Naive B cell (primary cell): ENCODE results near the gene MRTFA. TPM values are rescaled to one million over a fixed set of nuclear protein-coding genes. Genes with fewer than 3 reads are reported as not detected.
"Not testable (repeated sequence)": the region's sequence is repeated elsewhere in the genome, so short reads cannot be mapped to it uniquely, and the experiment has no call there.

Source experiments
- ATAC-seq, 2 donors: fragments of 150-1000 bp; cut with Tn5 transposase; 2 replicates each; pipeline ENCODE4 v1.10.0; 2021; ENCODE audit warnings: low read depth in 2 of 2, mild to moderate bottlenecking in 2 of 2, moderate library complexity in 2 of 2
- DNase-seq: peaks from one replicate; pipeline ENCODE4 v3.0.0; 2022
- H3K27ac Mint-ChIP-seq, 6 donors: one replicate each; pipeline ENCODE4 v1.8.0; 2020 to 2022; ENCODE audit warnings: mild to moderate bottlenecking in 6 of 6, mixed read lengths in 6 of 6, moderate library complexity in 5 of 6, inconsistent platforms in 2 of 6
- H3K27me3 Mint-ChIP-seq, 3 donors: one replicate each; pipeline ENCODE4 v1.8.0; 2021 to 2022; ENCODE audit warnings: mixed read lengths in 3 of 3, mild to moderate bottlenecking in 1 of 3
- H3K36me3 Mint-ChIP-seq, 2 donors: one replicate each; pipeline ENCODE4 v1.8.0; 2020 to 2022; ENCODE audit warnings: mixed read lengths in 2 of 2, inconsistent platforms in 1 of 2, mild to moderate bottlenecking in 1 of 2
- H3K4me1 Mint-ChIP-seq, 3 donors: one replicate each; pipeline ENCODE4 v1.8.0; 2020 to 2022; ENCODE audit warnings: mixed read lengths in 3 of 3, inconsistent platforms in 1 of 3, mild to moderate bottlenecking in 1 of 3, moderate library complexity in 1 of 3
- H3K4me3 Mint-ChIP-seq, 8 donors: one replicate each; pipeline ENCODE4 v1.8.0; 2020 to 2022; ENCODE audit warnings: mild to moderate bottlenecking in 8 of 8, mixed read lengths in 8 of 8, moderate library complexity in 8 of 8, inconsistent platforms in 2 of 8
- H3K9me3 Mint-ChIP-seq, 7 donors: one replicate each; pipeline ENCODE4 v1.8.0; 2020 to 2022; ENCODE audit warnings: mixed read lengths in 7 of 7, mild to moderate bottlenecking in 5 of 7, inconsistent platforms in 2 of 7, moderate library complexity in 1 of 7
- polyA plus RNA-seq, 6 donors: library from polyadenylated mRNA; unstranded; fragments of 300-500 nt; fragmentation: Illumina TruSeq; gene quantifications; one replicate each; pipeline ENCODE4 v1.2.3, GENCODE V29; 2021; ENCODE audit warnings: low read depth in 6 of 6

MRTFA gene
- polyA plus RNA-seq, 6 donors from 2014 or later, result 4.6 to 24.6 (median 14.2) TPM

- H3K36me3 Mint-ChIP-seq, result no peaks in the 10 kb centered on the region
- H3K27me3 Mint-ChIP-seq, result no peaks in the 10 kb centered on the region
- peak overlapping the region in 5 of 6 donors; percentile 42 to 95 (median 81) for H3K27ac Mint-ChIP-seq
- peak overlapping the region in 4 of 8 donors; percentile 3 to 70 (median 23) for H3K4me3 Mint-ChIP-seq
- ATAC-seq (no peak), DNase-seq (no peak)
- no peaks in the 10 kb centered on the region for H3K9me3 Mint-ChIP-seq
- peaks cover 51 to 78% (median 64%) of the 10 kb centered on the region in 3 donors for H3K4me1 Mint-ChIP-seq
These were observed 41.6 kb downstream of the MRTFA start for GRCh38 chr22:40594924-40595323.

GRCh38 chr22:40594346-40594745, 42.2 kb downstream of the MRTFA start:
- no peaks in the 10 kb centered on the region for H3K9me3 Mint-ChIP-seq
- H3K27ac Mint-ChIP-seq, result peak overlapping the region; percentile 24 to 95 (median 68)
- H3K27me3 Mint-ChIP-seq, result no peaks in the 10 kb centered on the region
- no peaks in the 10 kb centered on the region for H3K36me3 Mint-ChIP-seq
- peaks cover 51 to 74% (median 59%) of the 10 kb centered on the region in 3 donors for H3K4me1 Mint-ChIP-seq
- ATAC-seq, result no peak
- no peak for DNase-seq
- H3K4me3 Mint-ChIP-seq, result peak overlapping the region in 3 of 8 donors; percentile 13 to 70 (median 52)

- no peaks in the 10 kb centered on the region for H3K9me3 Mint-ChIP-seq
- ATAC-seq, result peak; percentile 35 to 50
- peaks cover 54 to 70% (median 56%) of the 10 kb centered on the region in 3 donors for H3K4me1 Mint-ChIP-seq
- H3K36me3 Mint-ChIP-seq, result no peaks in the 10 kb centered on the region
- DNase-seq, result no peak
- H3K27me3 Mint-ChIP-seq, result no peaks in the 10 kb centered on the region
- H3K27ac Mint-ChIP-seq, result peak overlapping the region; percentile 75 to 99 (median 86)
- H3K4me3 Mint-ChIP-seq, result peak overlapping the region in 7 of 8 donors; percentile 13 to 70 (median 36)
These were observed 42.9 kb downstream of the MRTFA start for GRCh38 chr22:40593460-40594273.

GRCh38 chr22:40592352-40593113, 44.0 kb downstream of the MRTFA start:
- peak overlapping the region; percentile 5 to 80 (median 60) for H3K4me3 Mint-ChIP-seq

DNA sequence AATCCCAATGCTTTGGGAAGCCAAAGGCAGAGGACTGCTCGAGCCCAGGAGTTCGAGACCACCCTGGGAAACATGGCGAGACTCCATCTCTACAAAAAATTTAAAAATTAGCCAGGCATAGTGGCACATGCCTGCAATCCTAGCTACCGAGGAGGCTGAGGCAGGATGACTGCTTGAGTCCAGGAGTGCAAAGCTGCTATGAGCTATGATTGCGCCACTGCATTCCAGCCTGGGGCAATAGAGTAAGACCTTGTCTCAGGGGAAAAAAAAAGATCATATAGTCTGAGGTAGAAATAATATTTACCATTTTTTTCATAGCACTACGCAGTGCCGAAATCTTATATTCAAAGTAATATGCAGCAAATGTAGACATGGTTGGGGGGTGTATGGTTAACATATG, 47.8 kb downstream of the MRTFA start:
- DNase-seq (no peak), ATAC-seq (no peak)
- H3K4me3 Mint-ChIP-seq, result no peak overlapping the region
- H3K27ac Mint-ChIP-seq, result no peak overlapping the region
- peaks cover 30 to 34% (median 33%) of the 10 kb centered on the region in 3 donors for H3K4me1 Mint-ChIP-seq
- peaks cover 5 to 7% of the 10 kb centered on the region in 2 donors for H3K36me3 Mint-ChIP-seq
- no peaks in the 10 kb centered on the region for H3K9me3 Mint-ChIP-seq
- no peaks in the 10 kb centered on the region for H3K27me3 Mint-ChIP-seq

More at GRCh38 chr22:40592352-40593113, 44.0 kb downstream of the MRTFA start:
- Mint-ChIP-seq H3K4me1 (peaks cover 50 to 68% (median 60%) of the 10 kb centered on the region in 3 donors), H3K36me3 (no peaks in the 10 kb centered on the region), H3K27ac (peak overlapping the region; percentile 75 to 99 (median 86)), H3K9me3 (no peaks in the 10 kb centered on the region), H3K27me3 (no peaks in the 10 kb centered on the region)
- DNase-seq (no peak), ATAC-seq (peak; percentile 75 to 82)

DNA sequence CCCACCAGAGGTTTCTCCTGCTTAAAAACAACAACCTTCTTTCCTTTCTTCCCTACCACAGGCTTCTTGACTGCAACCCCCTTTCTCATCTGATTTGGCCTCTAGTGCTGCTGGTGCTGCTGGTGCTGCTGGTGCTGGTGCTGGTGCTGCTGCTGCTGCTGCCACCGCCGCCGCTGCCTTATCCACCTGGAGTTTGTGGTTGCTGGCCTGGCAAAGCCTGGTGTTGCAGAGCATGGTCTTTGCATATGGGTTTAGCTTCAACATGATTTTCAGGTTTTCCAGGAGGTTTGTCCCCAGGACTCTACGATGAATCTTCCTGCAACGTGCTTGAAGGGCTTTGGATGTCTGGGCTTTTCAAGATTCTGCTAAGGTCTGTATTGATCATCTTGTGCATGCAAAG, 49.7 kb downstream of the MRTFA start:
- Mint-ChIP-seq H3K4me1 (peaks cover 17 to 24% (median 21%) of the 10 kb centered on the region in 3 donors), H3K27me3 (no peaks in the 10 kb centered on the region), H3K4me3 (no peak overlapping the region), H3K9me3 (no peaks in the 10 kb centered on the region), H3K27ac (no peak overlapping the region), H3K36me3 (peaks cover 5 to 7% of the 10 kb centered on the region in 2 donors)
- DNase-seq (no peak), ATAC-seq (no peak)

GRCh38 chr22:40585310-40585751, 51.2 kb downstream of the MRTFA start:
- Mint-ChIP-seq H3K36me3 (peaks cover 5 to 7% of the 10 kb centered on the region in 2 donors), H3K4me3 (peak overlapping the region in 1 of 8 donors; percentile 30), H3K9me3 (no peaks in the 10 kb centered on the region), H3K4me1 (peaks cover 9 to 17% (median 15%) of the 10 kb centered on the region in 3 donors), H3K27me3 (no peaks in the 10 kb centered on the region), H3K27ac (peak overlapping the region in 2 of 6 donors; percentile 1 to 16)
- no peak for DNase-seq
- no peak for ATAC-seq

DNA sequence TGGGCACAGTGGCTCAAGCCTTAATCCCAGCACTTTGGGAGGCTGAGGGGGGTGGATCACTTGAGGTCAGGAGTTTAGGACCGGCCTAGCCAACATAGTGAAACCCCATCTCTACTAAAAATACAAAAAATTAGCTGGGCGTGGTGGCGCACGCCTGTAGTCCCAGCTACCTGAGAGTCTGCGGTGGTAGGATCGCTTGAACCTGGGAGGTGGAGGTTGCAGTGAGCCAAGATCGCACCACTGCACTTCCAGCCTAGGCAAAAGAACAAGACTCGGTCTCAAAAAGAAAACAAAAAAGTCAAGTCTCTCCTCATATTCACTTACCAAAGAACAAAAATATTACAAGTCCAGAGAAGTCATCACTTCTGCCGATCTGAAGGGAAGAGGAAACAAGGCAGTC, 51.8 kb downstream of the MRTFA start:
- ATAC-seq, H3K9me3 Mint-ChIP-seq, H3K36me3 Mint-ChIP-seq, H3K4me3 Mint-ChIP-seq, DNase-seq, H3K27me3 Mint-ChIP-seq: not testable (repeated sequence)
- Mint-ChIP-seq H3K4me1 (peaks cover 9 to 15% (median 13%) of the 10 kb centered on the region in 3 donors), H3K27ac (peak overlapping the region in 2 of 6 donors; percentile 18 to 28)

- Mint-ChIP-seq H3K36me3 (peaks cover 5 to 7% of the 10 kb centered on the region in 2 donors), H3K27me3 (no peaks in the 10 kb centered on the region), H3K4me3 (no peak overlapping the region), H3K9me3 (no peaks in the 10 kb centered on the region), H3K27ac (no peak overlapping the region), H3K4me1 (peaks cover 10 to 18% (median 12%) of the 10 kb centered on the region in 3 donors)
- no peak for ATAC-seq
- DNase-seq, result no peak
These were observed 53.3 kb downstream of the MRTFA start for GRCh38 chr22:40583053-40583741.

- peak overlapping the region in 1 of 6 donors; percentile 3 for H3K27ac Mint-ChIP-seq
- H3K27me3 Mint-ChIP-seq, result no peaks in the 10 kb centered on the region
- peaks cover 10 to 18% (median 12%) of the 10 kb centered on the region in 3 donors for H3K4me1 Mint-ChIP-seq
- ATAC-seq (no peak), DNase-seq (no peak)
- peaks cover 5% of the 10 kb centered on the region in 2 donors for H3K36me3 Mint-ChIP-seq
- no peak overlapping the region for H3K4me3 Mint-ChIP-seq
- no peaks in the 10 kb centered on the region for H3K9me3 Mint-ChIP-seq
These were observed 54.5 kb downstream of the MRTFA start for GRCh38 chr22:40582063-40582462.

DNA sequence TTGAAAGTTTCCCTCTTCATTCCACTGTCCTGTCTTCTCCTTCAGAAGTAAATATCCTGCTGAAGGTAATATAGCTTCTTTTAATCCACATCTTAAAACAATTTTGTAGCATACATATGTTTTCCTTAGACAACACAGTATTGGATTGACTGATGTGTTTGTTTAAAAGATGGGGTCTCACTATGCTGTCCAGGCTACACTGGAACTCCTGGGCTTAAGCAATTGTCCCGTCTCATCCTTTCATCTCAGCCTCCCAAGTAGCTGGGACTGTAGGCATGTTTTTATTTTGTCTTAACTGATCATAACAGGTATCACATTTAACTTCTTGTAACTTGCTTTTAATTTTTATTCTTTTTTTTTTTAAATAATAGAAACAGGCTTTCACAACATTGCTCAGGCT, 55.9 kb downstream of the MRTFA start:
- no peak overlapping the region for H3K27ac Mint-ChIP-seq
- H3K4me1 Mint-ChIP-seq, result peaks cover 8 to 16% (median 12%) of the 10 kb centered on the region in 3 donors
- H3K36me3 Mint-ChIP-seq, result peaks cover 0 to 5% of the 10 kb centered on the region in 2 donors
- ATAC-seq (no peak), DNase-seq (no peak)
- H3K4me3 Mint-ChIP-seq, result no peak overlapping the region
- H3K9me3 Mint-ChIP-seq, result no peaks in the 10 kb centered on the region
- no peaks in the 10 kb centered on the region for H3K27me3 Mint-ChIP-seq

DNA sequence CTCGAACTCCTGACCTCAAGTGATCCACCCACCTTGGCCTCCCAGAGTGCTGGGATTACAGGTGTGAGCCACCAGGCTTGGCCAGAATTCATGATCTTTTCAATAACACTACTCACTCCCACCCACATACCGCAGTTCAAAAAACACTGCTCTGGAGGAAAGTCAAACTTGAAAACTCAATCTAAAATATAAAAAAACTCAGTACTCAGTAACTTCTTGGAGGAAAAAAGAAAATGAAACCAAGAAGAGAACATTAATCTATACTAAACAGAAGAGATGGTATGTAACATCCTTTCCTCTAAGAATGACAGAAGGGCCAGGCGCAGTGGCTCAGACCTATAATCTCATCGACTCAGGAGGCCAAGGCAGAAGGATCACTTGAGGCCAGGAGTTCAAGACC, 58.3 kb downstream of the MRTFA start:
- H3K9me3 Mint-ChIP-seq, result no peaks in the 10 kb centered on the region
- no peaks in the 10 kb centered on the region for H3K27me3 Mint-ChIP-seq
- no peak for DNase-seq
- H3K4me1 Mint-ChIP-seq, result peaks cover 4 to 12% (median 7%) of the 10 kb centered on the region in 3 donors
- no peak for ATAC-seq
- H3K27ac Mint-ChIP-seq, result peak overlapping the region in 1 of 6 donors; percentile 67
- peak overlapping the region in 1 of 8 donors; percentile 63 for H3K4me3 Mint-ChIP-seq
- H3K36me3 Mint-ChIP-seq, result no peaks in the 10 kb centered on the region

GRCh38 chr22:40572976-40573375, 63.5 kb downstream of the MRTFA start:
- H3K36me3 Mint-ChIP-seq, result peaks cover 0 to 18% of the 10 kb centered on the region in 2 donors
- no peak for ATAC-seq
- no peak overlapping the region for H3K4me3 Mint-ChIP-seq
- peak overlapping the region in 2 of 6 donors; percentile 29 to 32 for H3K27ac Mint-ChIP-seq
- peaks cover 0 to 8% (median 3%) of the 10 kb centered on the region in 7 donors for H3K9me3 Mint-ChIP-seq
- H3K27me3 Mint-ChIP-seq, result no peaks in the 10 kb centered on the region
- H3K4me1 Mint-ChIP-seq, result peaks cover 5 to 14% (median 13%) of the 10 kb centered on the region in 3 donors
- DNase-seq, result no peak
